Measurements from ENCODE around the gene NCAPH2. TPM values are rescaled to one million over a fixed set of nuclear protein-coding genes. Genes with fewer than 3 reads are reported as not detected.

NCAPH2 gene
- total and polyA plus RNA-seq, 9 of the 15 experiments (the other 6 are each of a cell fraction or from before 2014, with no cell fraction given): 3.6 to 88.6 (median 32.4) TPM

GRCh38 chr22:50498322-50498890, 9.6 kb upstream of the NCAPH2 start (continued):
- TF ChIP-seq REST (IDR thresholded peaks at IDR 0.05; ENCODE audit: borderline replicate concordance): peak; percentile 89
- TF ChIP-seq REST (CRISPR knock-in tag; IDR thresholded peaks at IDR 0.05; ENCODE audit: low read depth): 0 out of 2 replicates have a peak, but pooled peaks have one; percentile 49
- TF ChIP-seq MECOM (CRISPR knock-in tag; IDR thresholded peaks at IDR 0.05): no peak
- peak in 1 of 3 experiments; percentile 46 for TF ChIP-seq YY1 (IDR thresholded peaks at IDR 0.05; ENCODE audit: borderline replicate concordance in 1 of 3, control insufficient read depth in 1 of 3, extremely low read depth in 1 of 3, insufficient read depth in 3 of 3, insufficient read length in 1 of 3, insufficient replicate concordance in 2 of 3, low read depth in 1 of 3, low read length in 2 of 3)
- TF ChIP-seq E2F1 (CRISPR knock-in tag; IDR thresholded peaks at IDR 0.05): peak; percentile 48; the same call in 1 of the 2 replicates
- TF ChIP-seq TFAP4 (CRISPR knock-in tag; IDR thresholded peaks at IDR 0.05; ENCODE audit: borderline replicate concordance): 0 out of 2 replicates have a peak, but pooled peaks have one; percentile 18
- peak; percentile 60; the same call in 1 of the 2 replicates for TF ChIP-seq ATF7 (IDR thresholded peaks at IDR 0.05)
- no peak for TF ChIP-seq FOSL1 (tag; conservative IDR thresholded peaks at IDR 0.05)
- peak in 1 of 2 experiments; percentile 76; a peak in 1 of 4 replicates for TF ChIP-seq TEAD1 (CRISPR knock-in tag; IDR thresholded peaks at IDR 0.05)
- no peak for TF ChIP-seq MED1 (CRISPR knock-in tag; IDR thresholded peaks at IDR 0.05; ENCODE audit: borderline replicate concordance)
- TF ChIP-seq NRF1 (conservative IDR thresholded peaks at IDR 0.05 in 1 of 2, IDR thresholded peaks at IDR 0.05 in 1 of 2): peak; percentile 22 to 43; a peak in 2 of 4 replicates
- peak in 1 of 2 experiments; percentile 59; a peak in 1 of 4 replicates for TF ChIP-seq SRF (CRISPR knock-in tag; IDR thresholded peaks at IDR 0.05)
- TF ChIP-seq L3MBTL2 (IDR thresholded peaks at IDR 0.05): peak; percentile 39; the same call in 1 of the 2 replicates
- peak; percentile 78 to 85 (median 82) for TF ChIP-seq CTCF (IDR thresholded peaks at IDR 0.05 in 2 of 3, conservative IDR thresholded peaks at IDR 0.05 in 1 of 3; ENCODE audit: insufficient read depth in 2 of 3, low read depth in 1 of 3, low read length in 3 of 3)
